IgD-negative memory B cell (primary cell): ENCODE results near the gene RAPGEF1. TPM values are rescaled to one million over a fixed set of nuclear protein-coding genes. Genes with fewer than 3 reads are reported as not detected.

ENCODE experiments used
- H3K27ac Mint-ChIP-seq, 3 donors: one replicate each; pipeline ENCODE4 v1.8.0; 2020 to 2022; ENCODE audit warnings: mild to moderate bottlenecking in 3 of 3, mixed read lengths in 3 of 3, moderate library complexity in 1 of 3
- H3K27me3 Mint-ChIP-seq: one replicate; pipeline ENCODE4 v1.8.0; 2021; ENCODE audit warnings: mixed read lengths
- H3K36me3 Mint-ChIP-seq: one replicate; pipeline ENCODE4 v1.8.0; 2020; ENCODE audit warnings: mild to moderate bottlenecking, mixed read lengths
- H3K4me1 Mint-ChIP-seq, 3 donors: one replicate each; pipeline ENCODE4 v1.8.0; 2020 to 2022; ENCODE audit warnings: mixed read lengths in 3 of 3, mild to moderate bottlenecking in 1 of 3
- H3K4me3 Mint-ChIP-seq, 4 donors: one replicate each; pipeline ENCODE4 v1.8.0; 2020 to 2022; ENCODE audit warnings: mild to moderate bottlenecking in 4 of 4, mixed read lengths in 4 of 4, moderate library complexity in 3 of 4
- H3K9me3 Mint-ChIP-seq, 3 donors: one replicate each; pipeline ENCODE4 v1.8.0; 2020 to 2021; ENCODE audit warnings: mixed read lengths in 3 of 3, mild to moderate bottlenecking in 1 of 3
- polyA plus RNA-seq: library from polyadenylated mRNA; unstranded; fragments of 300-500 nt; fragmentation: Illumina TruSeq; gene quantifications from one replicate; pipeline ENCODE4 v1.2.3, GENCODE V29; 2021

RAPGEF1 gene
- polyA plus RNA-seq, 1 donor from 2014 or later, result 40.8 TPM

- Mint-ChIP-seq H3K4me3 (peak overlapping the region in 1 of 4 donors; percentile 57), H3K36me3 (no peaks in the 10 kb centered on the region)
Observed at GRCh38 chr9:131642496-131643083, 97.3 kb downstream of the RAPGEF1 start.

DNA sequence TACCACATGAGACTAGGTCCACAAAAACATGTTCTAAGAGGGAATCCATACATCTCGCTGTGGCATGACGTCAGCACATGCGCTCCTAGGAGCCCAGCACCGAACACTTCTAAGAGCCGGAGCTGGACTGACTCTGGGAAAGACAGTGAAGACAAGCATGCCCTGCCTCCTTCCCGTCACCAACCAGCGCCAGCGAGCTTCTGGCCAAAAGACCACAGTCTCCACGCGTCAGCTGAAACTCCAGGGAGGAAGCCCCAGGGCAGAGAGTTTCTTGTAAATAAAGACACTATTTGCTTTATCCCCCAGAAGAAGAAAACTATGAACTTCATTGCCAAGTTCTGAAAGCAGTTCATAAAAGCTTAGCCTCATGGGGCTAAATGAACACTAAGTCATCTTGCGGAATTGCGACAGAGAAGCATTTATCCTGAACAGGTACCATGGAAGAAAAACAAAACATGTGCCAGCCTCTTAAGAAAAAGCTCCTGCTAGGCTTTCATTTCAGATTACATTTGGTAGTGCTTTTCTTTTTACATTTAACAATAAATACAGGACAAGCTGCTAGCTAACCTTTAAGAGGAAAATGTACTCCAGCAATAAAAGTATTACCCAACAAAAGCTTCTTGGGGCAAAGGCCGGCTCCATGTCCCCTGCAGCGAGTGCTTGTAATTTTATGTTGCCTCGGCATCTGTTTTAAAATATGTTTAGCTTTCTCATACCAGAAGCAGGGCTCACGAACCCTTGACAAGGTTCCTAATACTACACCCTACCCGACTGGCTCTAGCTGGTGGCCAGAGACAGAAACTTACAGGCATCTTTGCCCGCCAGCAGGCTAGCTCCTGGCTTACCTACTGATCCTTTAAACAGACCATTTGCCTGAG, 98.0 kb downstream of the RAPGEF1 start:
- Mint-ChIP-seq H3K4me3 (peak overlapping the region in 1 of 4 donors; percentile 8), H3K27ac (peak overlapping the region in 2 of 3 donors; percentile 73 to 82), H3K27me3 (no peaks in the 10 kb centered on the region), H3K9me3 (no peaks in the 10 kb centered on the region), H3K4me1 (peaks cover 15 to 29% (median 20%) of the 10 kb centered on the region in 3 donors), H3K36me3 (no peaks in the 10 kb centered on the region)

More at GRCh38 chr9:131642496-131643083, 97.3 kb downstream of the RAPGEF1 start:
- H3K27ac Mint-ChIP-seq, result peak overlapping the region in 2 of 3 donors; percentile 73 to 82
- H3K9me3 Mint-ChIP-seq, result no peaks in the 10 kb centered on the region
- peaks cover 18 to 32% (median 20%) of the 10 kb centered on the region in 3 donors for H3K4me1 Mint-ChIP-seq
- no peaks in the 10 kb centered on the region for H3K27me3 Mint-ChIP-seq

DNA sequence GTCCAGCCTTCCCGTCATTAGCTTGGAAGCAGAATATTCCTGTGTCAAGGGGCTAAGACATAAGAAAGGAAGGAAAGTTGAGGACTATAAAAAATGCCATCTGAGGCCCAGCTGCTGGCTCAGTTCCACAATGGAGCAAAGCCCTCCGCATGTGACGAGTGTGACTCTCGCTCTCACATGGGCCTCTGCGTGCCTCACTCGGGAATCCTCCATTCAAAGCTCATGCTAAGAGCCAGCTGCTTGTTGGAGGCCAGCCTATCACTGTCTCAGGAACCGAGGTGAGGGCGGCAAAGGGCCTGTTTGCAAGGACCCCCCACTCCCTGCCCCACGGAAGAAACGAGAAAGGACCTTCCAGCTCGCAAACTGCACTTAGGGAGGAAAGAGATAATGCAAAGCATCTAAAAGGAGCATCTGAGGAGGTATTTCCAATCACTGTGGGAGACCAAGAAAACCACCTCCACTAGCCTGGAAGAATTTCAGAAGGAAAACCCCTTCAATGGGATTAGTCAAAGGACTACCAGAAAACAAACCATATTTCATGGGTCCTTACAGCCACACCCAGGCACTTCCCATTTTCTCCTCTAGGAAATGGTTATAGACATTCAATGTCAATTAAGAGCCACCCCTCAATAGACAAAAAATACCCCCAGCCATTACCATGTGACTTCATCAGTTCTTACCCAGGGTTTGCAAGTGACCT, 99.3 kb downstream of the RAPGEF1 start:
- H3K27ac Mint-ChIP-seq, result peak overlapping the region; percentile 57 to 67 (median 64)
- H3K4me1 Mint-ChIP-seq, result peaks cover 19 to 27% (median 19%) of the 10 kb centered on the region in 3 donors
- H3K36me3 Mint-ChIP-seq, result no peaks in the 10 kb centered on the region
- H3K4me3 Mint-ChIP-seq, result peak overlapping the region in 1 of 4 donors; percentile 8
- H3K27me3 Mint-ChIP-seq, result no peaks in the 10 kb centered on the region
- H3K9me3 Mint-ChIP-seq, result no peaks in the 10 kb centered on the region

GRCh38 chr9:131639769-131640437, 100.0 kb downstream of the RAPGEF1 start:
- H3K4me1 Mint-ChIP-seq, result peaks cover 15 to 28% (median 18%) of the 10 kb centered on the region in 3 donors
- peaks cover 3% of the 10 kb centered on the region for H3K36me3 Mint-ChIP-seq
- H3K27me3 Mint-ChIP-seq, result no peaks in the 10 kb centered on the region
- no peak overlapping the region for H3K4me3 Mint-ChIP-seq
- peak overlapping the region in 1 of 3 donors; percentile 57 for H3K27ac Mint-ChIP-seq
- no peaks in the 10 kb centered on the region for H3K9me3 Mint-ChIP-seq

- no peaks in the 10 kb centered on the region for H3K9me3 Mint-ChIP-seq
Observed at GRCh38 chr9:131636593-131636992, 103.3 kb downstream of the RAPGEF1 start.

DNA sequence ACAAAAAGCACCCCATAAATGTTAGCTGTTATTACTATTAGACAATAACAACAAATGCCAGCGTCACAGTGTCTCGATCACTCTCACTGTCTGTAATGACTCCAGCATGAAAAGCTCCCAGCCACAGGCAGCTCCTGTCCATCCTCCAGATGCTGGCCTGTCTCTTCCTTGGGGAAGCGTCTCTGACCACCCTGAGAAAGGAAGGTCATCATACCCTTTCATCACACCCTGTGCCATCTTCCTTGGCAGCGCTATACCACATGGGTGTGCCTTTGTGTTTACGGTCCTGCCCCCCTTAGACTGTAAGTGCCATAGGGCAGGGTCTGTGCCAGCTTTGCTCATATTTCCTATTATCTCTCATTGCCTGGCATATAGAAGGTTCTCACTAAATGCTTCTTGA, 104.0 kb downstream of the RAPGEF1 start:
- H3K27me3 Mint-ChIP-seq, result no peaks in the 10 kb centered on the region
- H3K4me3 Mint-ChIP-seq, result no peak overlapping the region
- H3K27ac Mint-ChIP-seq, result peak overlapping the region; percentile 46 to 92 (median 90)
- H3K36me3 Mint-ChIP-seq, result peaks cover 9% of the 10 kb centered on the region
- H3K9me3 Mint-ChIP-seq, result no peaks in the 10 kb centered on the region
- peaks cover 18 to 24% (median 24%) of the 10 kb centered on the region in 3 donors for H3K4me1 Mint-ChIP-seq

More at GRCh38 chr9:131636593-131636992, 103.3 kb downstream of the RAPGEF1 start:
- H3K27me3 Mint-ChIP-seq, result no peaks in the 10 kb centered on the region
- H3K4me3 Mint-ChIP-seq, result no peak overlapping the region
- peaks cover 11 to 23% (median 21%) of the 10 kb centered on the region in 3 donors for H3K4me1 Mint-ChIP-seq
- peaks cover 9% of the 10 kb centered on the region for H3K36me3 Mint-ChIP-seq
- H3K27ac Mint-ChIP-seq, result peak overlapping the region in 1 of 3 donors; percentile 90

DNA sequence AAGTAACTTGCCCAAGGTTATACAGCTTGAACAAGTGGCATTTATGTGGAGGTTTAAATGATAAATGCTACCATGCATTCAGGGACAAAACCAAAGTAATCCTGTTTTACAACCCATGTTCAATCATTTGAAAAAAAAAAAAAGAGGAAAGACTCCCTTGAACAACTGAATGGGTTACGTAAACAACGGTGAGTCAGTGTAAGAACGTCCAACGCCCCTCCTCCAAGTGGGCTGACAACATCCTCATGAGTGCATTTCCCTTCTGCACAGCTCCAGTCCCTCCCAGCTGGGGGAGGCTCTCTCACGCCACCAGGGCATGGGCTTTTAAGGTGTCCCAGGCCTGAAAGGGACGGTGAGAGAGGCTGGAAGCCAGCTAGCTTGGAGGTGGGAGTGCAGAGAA, 104.6 kb downstream of the RAPGEF1 start:
- H3K36me3 Mint-ChIP-seq, result peaks cover 9% of the 10 kb centered on the region

DNA sequence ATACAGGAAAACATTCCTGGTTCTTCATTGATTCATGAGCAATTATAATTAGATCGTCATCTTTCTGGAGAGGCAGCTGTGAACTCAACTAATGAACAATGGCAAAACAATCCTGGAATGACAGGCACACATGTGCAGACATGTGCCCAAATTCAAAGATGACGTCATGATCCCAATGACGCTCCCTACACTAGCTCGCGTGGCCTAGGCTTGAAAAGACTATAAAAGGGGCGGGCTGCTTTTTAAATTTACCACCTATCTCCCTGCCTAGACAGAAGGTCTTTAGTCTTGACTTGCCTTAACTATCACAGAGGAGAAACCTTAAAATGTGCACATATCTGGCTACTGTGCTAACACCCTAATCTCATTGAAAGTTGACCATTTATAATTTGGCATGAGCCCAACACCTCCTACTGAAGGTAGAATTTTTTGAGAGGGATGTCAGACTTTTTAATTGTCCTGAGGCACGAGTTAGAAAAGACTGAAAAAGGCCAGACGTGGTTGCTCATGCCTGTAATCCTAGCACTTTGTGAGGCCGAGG, 106.3 kb downstream of the RAPGEF1 start:
- Mint-ChIP-seq H3K4me3 (no peak overlapping the region), H3K27me3 (no peaks in the 10 kb centered on the region), H3K4me1 (peaks cover 35 to 47% (median 42%) of the 10 kb centered on the region in 3 donors), H3K36me3 (peaks cover 9% of the 10 kb centered on the region), H3K27ac (peak overlapping the region in 2 of 3 donors; percentile 40 to 92), H3K9me3 (no peaks in the 10 kb centered on the region)

More for the DNA sequence above, 104.6 kb downstream of the RAPGEF1 start:
- H3K27ac Mint-ChIP-seq, result peak overlapping the region; percentile 88 to 92 (median 90)
- H3K4me1 Mint-ChIP-seq, result peaks cover 24 to 30% (median 30%) of the 10 kb centered on the region in 3 donors
- H3K4me3 Mint-ChIP-seq, result no peak overlapping the region
- no peaks in the 10 kb centered on the region for H3K27me3 Mint-ChIP-seq
- H3K9me3 Mint-ChIP-seq, result no peaks in the 10 kb centered on the region

GRCh38 chr9:131631306-131631705, 108.6 kb downstream of the RAPGEF1 start:
- H3K4me1 Mint-ChIP-seq, result peaks cover 49 to 56% (median 52%) of the 10 kb centered on the region in 3 donors
- H3K4me3 Mint-ChIP-seq, result peak overlapping the region; percentile 52 to 83 (median 70)

DNA sequence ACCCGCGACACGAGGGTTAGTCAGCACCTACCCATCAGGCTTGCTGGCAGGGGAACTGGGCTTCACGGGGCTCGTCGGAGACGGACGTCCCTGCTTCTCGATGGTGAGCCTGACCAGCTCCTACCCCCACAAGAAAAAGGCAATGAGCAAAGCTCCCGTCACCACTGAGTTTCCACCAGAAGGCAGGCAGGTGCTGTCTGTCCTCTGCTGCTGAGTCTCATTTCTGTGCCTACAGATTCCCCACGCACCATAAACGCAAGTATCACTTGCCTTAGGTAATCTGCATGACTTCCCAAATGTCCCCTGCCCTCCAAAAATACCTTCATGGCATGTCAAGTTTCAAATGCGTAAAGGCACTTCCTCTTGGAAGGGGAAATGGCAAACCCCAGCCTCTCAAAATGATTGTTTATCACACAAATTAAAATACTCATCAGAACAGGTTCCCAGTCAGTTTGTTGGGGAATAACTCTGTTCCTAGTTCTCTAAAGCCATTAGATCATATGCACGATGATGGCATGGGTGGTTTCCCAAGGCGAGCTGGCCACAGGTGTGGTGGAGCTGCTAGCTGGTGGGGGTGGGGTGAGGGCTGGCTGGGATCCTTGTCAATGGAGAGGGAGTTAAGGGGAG, 109.6 kb downstream of the RAPGEF1 start:
- Mint-ChIP-seq H3K9me3 (no peaks in the 10 kb centered on the region), H3K36me3 (peaks cover 17% of the 10 kb centered on the region), H3K4me3 (peak overlapping the region; percentile 50 to 81 (median 70)), H3K27ac (peak overlapping the region; percentile 96 to 99 (median 96)), H3K27me3 (no peaks in the 10 kb centered on the region), H3K4me1 (peaks cover 46 to 54% (median 46%) of the 10 kb centered on the region in 3 donors)

More at GRCh38 chr9:131631306-131631705, 108.6 kb downstream of the RAPGEF1 start:
- peak overlapping the region; percentile 96 to 99 (median 96) for H3K27ac Mint-ChIP-seq
- peaks cover 17% of the 10 kb centered on the region for H3K36me3 Mint-ChIP-seq
- H3K27me3 Mint-ChIP-seq, result no peaks in the 10 kb centered on the region
- H3K9me3 Mint-ChIP-seq, result no peaks in the 10 kb centered on the region

DNA sequence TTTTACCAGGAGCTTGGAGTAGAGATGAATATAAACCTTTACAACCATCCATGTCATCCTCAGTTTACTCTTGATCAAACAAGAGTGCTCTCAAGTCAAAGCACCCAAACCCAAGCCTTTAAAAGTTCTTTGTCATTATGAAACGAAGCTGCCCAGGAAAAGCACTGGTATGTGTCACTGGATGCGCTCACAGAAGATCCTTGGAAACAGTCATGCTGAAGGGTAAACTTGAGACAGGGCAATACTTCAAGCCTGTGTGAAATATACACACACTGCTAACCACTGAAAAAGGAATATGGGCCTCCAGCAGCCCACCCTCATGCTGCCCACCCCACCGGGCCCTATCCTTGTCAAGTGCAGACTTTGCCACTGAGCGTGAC, 110.1 kb downstream of the RAPGEF1 start:
- Mint-ChIP-seq H3K9me3 (no peaks in the 10 kb centered on the region), H3K4me3 (peak overlapping the region in 3 of 4 donors; percentile 58 to 81 (median 81)), H3K36me3 (peaks cover 14% of the 10 kb centered on the region), H3K4me1 (peaks cover 43 to 51% (median 46%) of the 10 kb centered on the region in 3 donors), H3K27ac (peak overlapping the region; percentile 96 to 99 (median 96)), H3K27me3 (no peaks in the 10 kb centered on the region)

DNA sequence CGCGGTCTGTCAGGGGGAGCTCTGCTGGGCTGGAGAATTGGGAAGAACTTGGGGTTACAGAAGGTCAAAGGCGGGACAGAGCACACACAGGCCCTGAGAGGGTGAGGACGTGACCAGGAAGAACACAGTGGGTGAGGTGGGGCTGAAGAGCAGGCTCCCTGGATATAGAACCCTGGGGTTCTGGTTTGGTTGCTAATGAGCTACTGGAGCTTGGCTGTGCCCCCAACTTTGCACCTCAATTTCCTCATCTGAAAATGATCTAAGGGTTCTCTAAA, 110.7 kb downstream of the RAPGEF1 start:
- peaks cover 43 to 51% (median 44%) of the 10 kb centered on the region in 3 donors for H3K4me1 Mint-ChIP-seq
- peaks cover 14% of the 10 kb centered on the region for H3K36me3 Mint-ChIP-seq
- peak overlapping the region in 3 of 4 donors; percentile 58 to 76 (median 70) for H3K4me3 Mint-ChIP-seq
- H3K27me3 Mint-ChIP-seq, result no peaks in the 10 kb centered on the region
- peak overlapping the region; percentile 96 to 99 (median 96) for H3K27ac Mint-ChIP-seq
- H3K9me3 Mint-ChIP-seq, result no peaks in the 10 kb centered on the region

- peaks cover 14% of the 10 kb centered on the region for H3K36me3 Mint-ChIP-seq
- H3K27me3 Mint-ChIP-seq, result no peaks in the 10 kb centered on the region
- no peaks in the 10 kb centered on the region for H3K9me3 Mint-ChIP-seq
- H3K4me1 Mint-ChIP-seq, result peaks cover 44 to 51% (median 44%) of the 10 kb centered on the region in 3 donors
- H3K4me3 Mint-ChIP-seq, result peak overlapping the region in 3 of 4 donors; percentile 58 to 82 (median 76)
- H3K27ac Mint-ChIP-seq, result peak overlapping the region; percentile 96 to 99 (median 96)
Observed at GRCh38 chr9:131628459-131629225, 111.2 kb downstream of the RAPGEF1 start.
